ENCODE data around the gene LPP.

DNA sequence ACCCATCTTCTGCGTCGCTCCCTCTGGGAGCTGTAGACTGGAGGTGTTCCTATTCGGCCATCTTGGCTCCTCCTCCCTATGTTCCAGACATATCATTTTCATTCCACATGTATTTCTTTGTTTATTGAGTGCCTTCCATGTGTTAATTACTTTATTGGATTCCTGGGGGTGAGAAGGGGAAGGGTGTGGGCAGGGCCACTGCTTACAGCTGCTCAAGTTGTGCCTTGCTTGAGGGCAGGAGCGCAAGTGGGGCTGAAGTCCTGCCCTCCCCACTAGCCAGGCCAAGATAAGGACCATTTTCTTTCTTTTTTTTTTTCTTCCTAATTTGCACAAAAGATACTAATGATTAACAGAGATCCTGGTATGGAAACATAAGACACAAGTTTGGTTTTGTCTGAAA is 224.8 kb downstream of the LPP start:
- TF ChIP-seq, protein P1, sequence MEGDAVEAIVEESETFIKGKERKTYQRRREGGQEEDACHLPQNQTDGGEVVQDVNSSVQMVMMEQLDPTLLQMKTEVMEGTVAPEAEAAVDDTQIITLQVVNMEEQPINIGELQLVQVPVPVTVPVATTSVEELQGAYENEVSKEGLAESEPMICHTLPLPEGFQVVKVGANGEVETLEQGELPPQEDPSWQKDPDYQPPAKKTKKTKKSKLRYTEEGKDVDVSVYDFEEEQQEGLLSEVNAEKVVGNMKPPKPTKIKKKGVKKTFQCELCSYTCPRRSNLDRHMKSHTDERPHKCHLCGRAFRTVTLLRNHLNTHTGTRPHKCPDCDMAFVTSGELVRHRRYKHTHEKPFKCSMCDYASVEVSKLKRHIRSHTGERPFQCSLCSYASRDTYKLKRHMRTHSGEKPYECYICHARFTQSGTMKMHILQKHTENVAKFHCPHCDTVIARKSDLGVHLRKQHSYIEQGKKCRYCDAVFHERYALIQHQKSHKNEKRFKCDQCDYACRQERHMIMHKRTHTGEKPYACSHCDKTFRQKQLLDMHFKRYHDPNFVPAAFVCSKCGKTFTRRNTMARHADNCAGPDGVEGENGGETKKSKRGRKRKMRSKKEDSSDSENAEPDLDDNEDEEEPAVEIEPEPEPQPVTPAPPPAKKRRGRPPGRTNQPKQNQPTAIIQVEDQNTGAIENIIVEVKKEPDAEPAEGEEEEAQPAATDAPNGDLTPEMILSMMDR (IDR thresholded peaks at IDR 0.05): no peak
- no peak for TF ChIP-seq POLR2A (IDR thresholded peaks at IDR 0.05)
